DMS53 treated with DMSO at 0.1 percent for 48 hours (cell line): ENCODE measurements around the gene FIZ1.
"Not testable (repeated sequence)": the region's sequence is repeated elsewhere in the genome, so short reads cannot be mapped to it uniquely, and the experiment has no call there.

Source experiments
- DNase-seq: peaks from one replicate; lab custom pipeline; 2025; ENCODE audit not compliant: unreplicated experiment; lab: John Stamatoyannopoulos, UW

The FIZ1 gene

DNA sequence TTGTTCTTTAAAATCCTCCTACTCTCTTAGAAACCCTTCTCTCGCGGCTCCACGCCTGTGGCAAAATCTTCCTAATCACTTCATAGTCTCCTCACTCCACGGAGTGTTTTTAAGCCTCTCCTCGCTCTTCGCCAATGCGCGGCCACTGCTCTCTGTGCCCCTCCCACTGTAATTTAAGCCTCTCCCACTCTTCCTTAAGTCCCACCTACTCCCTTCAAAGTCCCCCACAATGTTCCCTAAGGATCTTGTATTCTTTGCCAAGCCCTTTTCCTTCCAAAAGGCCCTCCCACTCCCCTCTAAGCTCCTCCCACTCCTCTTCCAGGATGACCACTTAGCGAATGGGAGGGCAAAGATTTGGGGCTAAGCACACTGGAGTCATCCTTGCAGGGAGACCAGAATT lies 1.3 kb downstream of the FIZ1 start:
- DNase-seq: no peak

GRCh38 chr19:55597501-55597921 lies 1.8 kb downstream of the FIZ1 start:
- DNase-seq: no peak

- no peak for DNase-seq
Observed at GRCh38 chr19:55596304-55596703, 3.0 kb downstream of the FIZ1 start.

DNA sequence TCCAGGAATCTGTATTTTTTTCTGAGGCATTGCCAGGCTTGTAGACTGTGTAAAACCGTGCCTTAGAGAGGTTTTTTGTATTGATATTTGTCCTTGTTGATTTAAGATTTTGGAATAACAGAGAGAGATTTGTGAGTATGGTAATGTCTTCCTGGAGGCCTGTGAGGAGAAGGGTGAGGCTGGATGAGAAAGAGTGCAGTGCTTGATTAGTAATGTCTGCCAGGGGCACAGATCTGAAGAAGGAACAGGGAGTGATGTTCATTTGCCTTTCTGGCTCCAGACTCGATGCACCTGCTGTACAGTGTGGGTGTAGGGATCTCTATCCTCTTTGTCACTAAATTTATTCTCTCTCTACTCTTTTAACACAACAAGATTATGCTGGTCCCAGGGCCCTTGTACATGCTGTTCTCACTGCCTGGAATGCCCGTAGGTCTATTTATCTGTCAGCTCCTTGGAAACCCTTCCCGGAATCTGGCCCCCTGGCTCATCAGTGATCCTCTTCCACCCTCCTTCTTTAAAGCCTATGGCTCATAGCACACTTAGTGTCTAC lies 4.2 kb downstream of the FIZ1 start:
- DNase-seq: no peak

DNA sequence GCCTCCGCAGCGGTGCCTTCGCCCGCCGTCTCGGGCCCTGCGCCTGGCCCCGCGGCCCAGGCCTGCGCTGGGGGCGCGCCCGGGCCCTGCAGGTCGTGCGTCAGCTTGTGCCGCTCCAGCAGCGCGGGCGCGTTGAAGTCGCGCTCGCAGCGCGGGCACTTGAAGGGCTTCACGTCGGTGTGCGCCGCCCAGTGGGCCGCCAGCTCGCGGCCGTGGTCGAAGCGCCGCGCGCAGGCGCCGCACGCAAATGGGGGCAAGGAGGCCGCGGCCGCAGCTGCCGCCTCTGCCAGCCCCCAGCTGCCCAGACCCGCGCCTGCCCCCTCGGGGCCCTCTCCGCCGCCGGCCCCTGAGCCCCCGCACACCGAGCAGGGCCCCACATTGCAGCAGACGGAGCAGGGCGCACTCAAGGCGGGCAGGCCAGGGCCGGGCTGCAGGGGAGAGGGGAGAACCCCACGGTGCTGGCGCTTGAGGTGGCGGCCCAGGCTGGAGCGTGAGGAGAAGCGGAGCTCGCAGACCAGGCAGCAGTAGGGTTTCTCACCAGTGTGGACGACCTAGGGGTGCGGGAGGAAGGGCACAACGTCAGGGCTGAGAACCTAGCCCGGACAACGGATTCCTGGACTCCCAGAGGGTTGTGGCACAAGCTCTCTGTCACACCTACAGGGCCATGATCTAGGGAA lies 6.1 kb downstream of the FIZ1 start:
- no peak for DNase-seq

GRCh38 chr19:55592391-55593090 lies 6.8 kb downstream of the FIZ1 start:
- no peak for DNase-seq

GRCh38 chr19:55591555-55591954 lies 7.8 kb downstream of the FIZ1 start:
- DNase-seq: no peak

DNA sequence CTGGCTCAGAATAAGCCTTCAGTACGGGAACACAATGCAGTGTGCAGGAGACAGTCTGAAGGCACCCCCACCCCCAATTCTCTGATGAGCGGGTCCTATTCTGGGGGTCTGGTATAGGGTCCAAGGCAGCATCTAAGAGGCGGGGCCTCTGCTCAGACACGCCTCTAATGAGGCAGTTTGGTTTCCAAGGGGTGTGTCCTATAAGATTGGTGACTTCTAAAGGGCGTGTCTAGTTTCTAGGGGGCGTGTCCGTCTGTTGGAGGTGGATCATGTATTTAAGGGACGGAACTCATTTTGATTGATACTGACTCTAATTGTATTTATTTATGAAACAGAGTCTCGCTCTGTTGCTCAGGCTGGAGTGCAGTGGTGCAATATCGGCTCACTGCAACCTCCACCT lies 8.7 kb downstream of the FIZ1 start:
- no peak for DNase-seq

GRCh38 chr19:55590109-55590508 lies 9.2 kb downstream of the FIZ1 start:
- DNase-seq: no peak

- DNase-seq: no peak
Observed at GRCh38 chr19:55588738-55589137, 10.6 kb downstream of the FIZ1 start.

- peak; percentile 94 for DNase-seq
Observed at GRCh38 chr19:55586976-55587668, 12.2 kb downstream of the FIZ1 start.

DNA sequence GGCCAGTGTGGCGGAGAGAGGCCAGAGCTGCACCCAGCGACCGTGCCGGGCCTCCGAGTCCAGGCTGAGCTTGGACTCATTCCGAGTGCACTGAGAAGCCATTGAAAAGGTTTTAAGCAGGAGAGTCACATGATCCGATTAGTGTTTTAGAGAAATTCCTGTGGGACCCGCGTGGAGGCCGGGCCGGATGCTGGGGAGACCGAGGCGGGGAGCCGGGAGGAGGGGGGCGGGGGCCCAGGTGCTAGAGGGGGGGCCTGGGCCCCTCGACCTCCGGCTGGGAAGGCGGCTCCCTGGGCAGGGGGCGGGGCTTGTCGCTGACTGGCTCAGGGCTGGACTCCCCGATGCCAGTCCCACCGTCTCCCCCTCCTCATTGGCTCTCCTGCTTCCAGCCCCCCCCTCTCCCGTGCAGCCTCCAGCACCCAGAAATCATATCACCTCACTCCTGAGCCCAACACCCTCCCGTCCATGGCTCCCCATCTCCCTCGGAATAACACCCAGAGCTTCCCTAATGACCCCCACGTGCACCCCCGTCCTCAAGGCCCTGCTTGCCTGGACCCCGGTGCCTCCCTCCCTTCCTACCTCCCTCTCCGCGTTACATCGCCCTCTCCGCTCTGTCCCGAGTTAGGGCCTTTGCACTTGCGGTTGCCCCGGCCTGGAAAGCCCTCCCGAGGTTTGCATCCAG lies 13.5 kb downstream of the FIZ1 start:
- no peak for DNase-seq

DNA sequence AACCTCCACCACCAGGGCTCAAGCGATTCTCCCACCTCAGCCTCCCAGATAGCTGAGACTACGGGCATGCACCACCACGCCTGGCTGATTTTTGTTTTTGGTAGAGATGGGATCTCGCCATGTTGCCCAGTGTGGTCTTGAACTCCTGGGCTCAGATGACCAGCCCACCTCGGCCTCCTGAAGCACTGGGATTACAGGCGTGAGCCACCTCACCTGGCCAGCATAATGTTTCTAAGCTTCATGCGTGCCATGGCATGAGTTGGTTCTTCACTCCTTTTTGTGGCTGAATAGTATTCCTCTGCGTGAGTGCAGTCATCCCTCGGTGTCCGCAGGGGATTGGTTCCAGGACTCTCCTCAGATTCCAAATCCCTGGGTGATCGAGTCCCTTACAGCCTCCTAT lies 14.4 kb downstream of the FIZ1 start:
- no peak for DNase-seq

GRCh38 chr19:55583897-55584296 lies 15.4 kb downstream of the FIZ1 start:
- not testable (repeated sequence) for DNase-seq

DNA sequence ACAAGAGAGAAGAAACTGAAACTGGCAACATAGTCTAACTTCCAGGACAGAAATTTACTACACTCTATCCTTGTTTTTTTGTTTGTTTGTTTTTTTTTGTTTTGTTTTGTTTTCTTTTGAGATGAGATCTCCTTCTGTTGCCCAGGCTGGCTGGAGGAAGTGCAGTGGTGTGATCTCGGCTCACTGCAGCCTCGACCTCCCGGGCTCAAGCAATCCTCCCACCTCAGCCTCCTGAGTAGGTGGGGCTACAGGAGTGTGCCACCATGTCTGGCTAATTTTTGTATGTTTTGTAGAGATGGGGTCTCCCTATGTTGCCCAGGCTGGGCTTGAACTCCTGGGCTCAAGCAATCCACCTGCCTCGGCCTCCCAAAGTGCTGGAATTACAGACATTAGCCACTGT lies 17.0 kb downstream of the FIZ1 start:
- not testable (repeated sequence) for DNase-seq

GRCh38 chr19:55581823-55582223 lies 17.5 kb downstream of the FIZ1 start:
- DNase-seq: peak; percentile 82

GRCh38 chr19:55581145-55581822 lies 18.0 kb downstream of the FIZ1 start:
- peak; percentile 55 for DNase-seq

DNA sequence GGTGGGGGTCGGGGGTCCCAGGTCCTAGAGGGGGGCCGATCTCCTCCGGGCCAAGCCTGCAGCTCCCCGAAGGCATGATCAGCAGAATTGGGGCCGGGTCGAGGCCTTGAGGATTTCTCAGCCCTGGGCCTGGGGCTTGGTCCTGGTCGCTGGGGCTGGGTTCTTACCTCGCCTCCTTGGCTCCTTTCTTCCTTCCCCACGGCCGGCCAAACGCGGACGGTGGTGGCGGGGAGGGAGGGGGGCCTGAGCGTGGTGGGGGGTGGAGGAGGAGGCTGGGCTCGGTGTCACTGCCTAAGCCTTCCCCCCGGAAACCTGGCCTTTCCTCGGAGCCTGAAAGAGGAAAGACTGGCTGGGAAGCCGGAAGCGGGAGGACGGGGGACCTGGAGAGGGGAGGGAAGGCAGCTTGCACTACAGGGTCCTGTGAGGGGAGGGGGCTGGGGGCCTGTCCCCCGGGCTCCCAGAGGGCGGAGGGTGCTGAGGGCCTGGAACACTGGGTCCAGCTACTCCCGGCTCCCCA lies 18.6 kb downstream of the FIZ1 start, which contains the start of gene ZNF579:
TSS of gene ZNF579 (minus strand) at position 221 of the 517 bp plus-strand sequence. CDS start 1,209 bp downstream, outside the sequence.
- peak; percentile 70 for DNase-seq

DNA sequence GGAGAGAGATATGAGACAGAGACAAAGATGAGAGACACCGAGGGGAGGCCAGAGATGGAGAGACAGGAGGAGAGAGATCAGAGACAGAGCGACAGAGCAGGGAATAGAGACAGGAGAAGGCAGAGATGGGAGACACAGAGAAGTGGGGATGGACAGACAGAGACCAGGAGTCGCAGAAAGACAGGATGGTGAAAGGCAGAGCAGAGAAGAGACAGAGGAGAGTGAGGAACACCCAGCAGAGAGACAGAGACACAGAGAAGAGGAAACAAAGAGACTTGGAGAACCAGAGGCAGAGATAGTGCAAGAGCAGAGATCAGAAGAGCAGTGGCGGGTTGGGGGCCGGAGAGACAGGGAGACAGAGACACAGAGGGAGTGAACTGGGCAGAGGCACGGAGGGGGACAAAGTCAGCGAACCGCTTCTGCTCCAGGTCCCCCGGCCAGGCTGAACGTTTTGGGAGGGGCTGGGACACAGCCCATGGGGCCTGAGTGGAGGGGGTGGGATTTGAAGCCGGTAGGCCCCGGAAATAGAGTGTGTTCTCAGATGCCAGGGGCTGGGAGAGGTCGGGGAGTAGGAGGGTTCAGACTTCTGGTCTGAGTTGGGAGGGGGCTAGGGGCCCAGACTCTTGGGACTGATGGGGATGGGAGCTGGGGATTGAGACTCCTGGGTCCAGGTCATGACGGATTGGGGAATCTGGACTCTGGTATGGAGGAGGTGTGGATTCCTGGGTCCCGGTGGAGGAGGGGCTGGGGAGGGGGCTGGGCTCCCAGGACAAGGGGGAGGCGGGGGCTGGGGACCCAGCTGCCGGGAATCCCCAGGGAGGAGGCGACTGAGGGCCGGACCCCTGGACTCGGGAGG lies 19.3 kb downstream of the FIZ1 start:
- DNase-seq: no peak
